DMS 273 (cell line): Measurements from ENCODE around the gene REEP6.
"Not testable (repeated sequence)": the region's sequence is repeated elsewhere in the genome, so short reads cannot be mapped to it uniquely, and the experiment has no call there.

Experiments
- DNase-seq: peaks from one replicate; lab custom pipeline; 2025; ENCODE audit not compliant: unreplicated experiment; lab: John Stamatoyannopoulos, UW

Gene REEP6

DNA sequence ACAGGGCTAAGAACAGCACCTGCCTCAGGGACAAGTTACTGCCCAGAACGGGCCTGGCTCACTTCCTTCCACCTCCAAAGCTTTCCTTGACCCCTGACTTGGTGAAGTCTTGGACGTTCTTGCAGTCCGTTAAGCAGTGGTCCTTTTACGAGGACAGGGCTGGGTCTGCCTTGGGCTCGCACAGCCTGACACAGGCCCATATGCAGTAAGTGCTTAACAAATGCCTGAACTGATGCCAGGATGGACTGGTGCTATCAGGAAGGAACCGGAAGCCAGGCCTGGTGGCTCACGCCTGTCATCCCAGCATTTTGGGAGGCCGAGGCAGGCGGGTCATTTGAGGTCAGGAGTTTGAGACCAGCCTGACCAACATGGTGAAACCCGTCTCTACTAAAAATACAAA lies 31.1 kb downstream of the REEP6 start:
- no peak for DNase-seq

DNA sequence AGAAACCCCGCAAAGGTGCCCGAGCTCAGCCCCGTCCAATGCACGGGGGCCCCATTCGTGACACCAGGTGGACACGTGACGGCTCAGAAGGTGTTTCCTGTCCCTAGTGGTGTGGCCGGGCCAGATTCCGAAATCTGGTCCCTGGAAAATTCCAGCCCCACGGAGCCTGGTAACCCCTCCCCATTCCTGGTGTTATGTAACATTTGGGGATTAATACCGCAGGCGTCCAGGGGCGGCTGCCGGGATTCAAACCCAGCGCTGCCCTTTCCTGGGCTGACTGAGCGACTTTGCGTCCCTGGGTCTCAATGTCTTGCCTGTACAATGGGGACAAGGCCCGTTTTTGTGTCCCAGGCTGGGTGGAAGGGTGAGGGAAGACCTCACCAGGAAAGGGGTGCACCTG lies 31.9 kb downstream of the REEP6 start:
- DNase-seq: no peak

DNA sequence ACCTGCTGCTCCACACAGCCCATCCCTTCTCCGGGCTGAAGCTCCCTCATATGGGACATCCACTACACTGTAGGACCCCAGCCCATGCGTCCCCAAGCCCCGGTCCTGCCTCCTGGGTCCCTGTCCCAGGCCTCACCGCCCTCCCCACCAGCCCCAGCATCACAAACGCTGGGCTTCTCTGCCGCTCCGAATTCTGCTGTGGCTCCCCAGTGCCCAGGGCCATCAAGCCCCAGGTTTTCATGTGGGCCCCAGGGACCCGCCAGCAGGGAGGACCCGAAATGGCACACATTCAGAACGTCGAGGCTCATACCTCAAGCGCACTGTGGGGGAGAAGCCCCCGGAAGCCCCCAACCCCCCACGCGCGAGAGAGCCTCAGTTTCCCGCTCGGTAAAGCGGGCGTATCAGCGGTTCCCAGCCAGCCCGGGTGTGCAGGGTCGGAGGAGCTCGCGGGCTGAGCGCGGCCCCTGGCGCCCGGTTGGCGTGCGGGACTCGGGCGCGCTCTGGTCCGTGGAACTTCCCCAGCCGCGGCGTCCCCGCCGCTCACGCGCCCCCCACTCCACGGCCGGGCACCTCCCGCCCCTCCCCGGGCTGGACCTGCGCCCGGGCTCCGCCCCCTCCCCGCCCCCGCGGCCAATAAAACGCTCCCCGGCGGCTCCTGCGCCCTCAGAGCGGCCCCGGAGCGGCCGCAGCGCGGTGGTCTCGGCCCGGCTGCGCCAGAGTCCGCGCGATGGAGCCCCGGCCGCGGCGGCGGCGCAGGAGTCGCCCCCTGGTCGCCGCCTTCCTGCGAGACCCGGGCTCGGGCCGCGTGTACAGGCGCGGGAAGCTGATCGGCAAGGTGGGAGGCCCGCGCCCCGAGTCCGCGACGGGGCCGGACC lies 32.7 kb downstream of the REEP6 start, which contains the start of gene PLK5:
TSS of gene PLK5 (plus strand) at position 666 of the 875 bp plus-strand sequence. CDS start 2,920 bp downstream, outside the sequence.
- DNase-seq: no peak

DNA sequence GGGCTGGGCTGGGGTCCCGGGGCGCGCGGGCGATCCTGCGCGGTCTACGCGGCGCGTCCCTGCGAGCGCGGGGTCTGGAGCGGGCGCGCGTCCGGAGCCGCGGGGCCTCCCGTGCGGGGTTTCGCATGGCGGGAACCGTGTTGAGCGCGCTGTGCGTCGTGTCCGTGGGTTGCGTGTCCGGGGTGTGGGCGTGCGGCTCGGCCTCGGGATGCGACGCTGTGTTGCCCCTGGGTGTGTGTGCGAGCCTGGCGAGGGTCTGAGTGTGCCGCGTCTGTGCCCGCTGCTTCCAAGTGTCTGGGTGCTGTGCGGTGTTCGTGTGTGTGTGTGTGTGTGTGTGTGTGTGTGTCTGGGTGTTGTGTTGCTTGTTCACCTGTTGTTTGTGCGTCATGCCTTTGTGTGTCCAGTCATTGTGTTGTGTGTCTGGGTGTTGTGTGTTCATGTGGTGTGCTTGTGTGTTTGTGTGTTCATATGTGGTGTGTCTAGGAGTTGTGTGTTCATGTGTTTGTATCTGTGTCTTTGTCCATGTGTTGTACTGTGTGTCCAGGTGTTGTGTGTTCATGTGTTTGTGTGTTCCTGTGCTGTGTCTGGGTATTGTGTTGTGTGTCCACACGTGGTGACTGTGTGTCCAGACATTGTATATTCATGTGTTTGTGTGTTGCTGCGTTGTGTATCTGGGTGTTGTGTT lies 33.4 kb downstream of the REEP6 start:
- DNase-seq: no peak

DNA sequence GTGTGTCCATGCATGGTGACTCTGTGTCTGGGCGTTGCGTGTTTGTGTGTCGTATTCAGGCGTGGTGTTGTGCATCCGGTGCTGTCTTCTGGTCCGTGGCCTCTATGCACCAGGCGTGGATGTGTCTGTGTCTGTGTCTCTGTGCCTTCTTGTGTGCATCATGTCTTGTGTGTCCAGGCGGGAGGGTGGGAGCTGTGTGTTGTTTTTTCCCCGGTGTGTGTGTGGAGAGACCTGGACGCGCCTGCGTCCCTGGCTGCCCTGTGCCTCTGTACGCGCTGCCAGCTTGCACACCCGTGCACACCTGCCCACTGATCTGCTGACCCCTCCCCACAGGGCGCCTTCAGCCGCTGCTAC lies 34.0 kb downstream of the REEP6 start:
- DNase-seq: no peak

DNA sequence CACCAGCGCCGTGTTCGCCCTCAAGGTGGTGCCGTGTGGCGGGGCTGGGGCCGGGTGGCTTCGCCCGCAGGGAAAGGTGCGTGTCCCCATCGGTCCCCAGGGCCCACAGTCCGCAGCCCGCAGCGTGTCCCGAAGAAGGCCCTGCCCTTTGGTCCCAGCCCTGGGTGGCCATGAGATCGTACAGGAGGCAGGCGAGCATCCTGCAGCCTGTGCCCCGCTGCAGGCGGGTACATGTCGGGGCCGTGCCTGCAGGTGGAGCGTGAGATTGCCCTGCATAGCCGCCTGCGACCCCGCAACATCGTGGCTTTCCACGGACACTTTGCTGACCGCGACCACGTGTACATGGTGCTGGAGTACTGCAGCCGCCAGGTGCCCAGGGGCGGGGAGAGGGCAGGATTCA lies 34.4 kb downstream of the REEP6 start:
- DNase-seq: no peak

DNA sequence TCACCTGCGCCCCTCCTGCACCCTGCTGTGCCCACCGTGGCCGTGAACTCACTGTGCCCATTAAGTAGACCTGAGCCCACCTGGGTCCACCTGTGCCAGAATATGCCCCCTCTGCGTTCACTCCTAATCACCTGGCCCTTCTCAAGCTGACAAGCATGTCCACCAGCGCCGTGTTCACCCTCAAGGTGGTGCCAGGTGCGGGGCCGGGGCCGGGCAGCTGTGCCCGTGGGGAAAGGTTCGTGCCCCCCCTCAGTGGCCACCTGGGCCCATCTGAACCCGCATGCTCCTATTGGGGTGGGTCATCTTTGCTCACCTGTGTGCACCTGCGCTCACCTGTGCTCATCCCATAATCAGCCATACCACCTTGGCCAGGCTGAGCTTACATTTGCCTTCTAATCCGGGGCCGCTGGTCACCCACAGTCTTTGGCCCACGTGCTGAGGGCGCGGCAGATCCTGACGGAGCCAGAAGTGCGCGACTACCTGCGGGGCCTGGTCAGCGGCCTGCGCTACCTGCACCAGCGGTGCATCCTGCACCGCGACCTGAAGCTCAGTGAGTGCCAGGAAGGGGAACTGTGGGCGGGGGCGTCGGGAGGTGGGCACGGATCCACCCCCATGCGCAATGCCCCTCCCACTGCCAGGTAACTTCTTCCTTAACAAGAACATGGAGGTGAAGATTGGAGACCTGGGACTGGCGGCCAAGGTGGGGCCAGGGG lies 35.2 kb downstream of the REEP6 start:
- no peak for DNase-seq

DNA sequence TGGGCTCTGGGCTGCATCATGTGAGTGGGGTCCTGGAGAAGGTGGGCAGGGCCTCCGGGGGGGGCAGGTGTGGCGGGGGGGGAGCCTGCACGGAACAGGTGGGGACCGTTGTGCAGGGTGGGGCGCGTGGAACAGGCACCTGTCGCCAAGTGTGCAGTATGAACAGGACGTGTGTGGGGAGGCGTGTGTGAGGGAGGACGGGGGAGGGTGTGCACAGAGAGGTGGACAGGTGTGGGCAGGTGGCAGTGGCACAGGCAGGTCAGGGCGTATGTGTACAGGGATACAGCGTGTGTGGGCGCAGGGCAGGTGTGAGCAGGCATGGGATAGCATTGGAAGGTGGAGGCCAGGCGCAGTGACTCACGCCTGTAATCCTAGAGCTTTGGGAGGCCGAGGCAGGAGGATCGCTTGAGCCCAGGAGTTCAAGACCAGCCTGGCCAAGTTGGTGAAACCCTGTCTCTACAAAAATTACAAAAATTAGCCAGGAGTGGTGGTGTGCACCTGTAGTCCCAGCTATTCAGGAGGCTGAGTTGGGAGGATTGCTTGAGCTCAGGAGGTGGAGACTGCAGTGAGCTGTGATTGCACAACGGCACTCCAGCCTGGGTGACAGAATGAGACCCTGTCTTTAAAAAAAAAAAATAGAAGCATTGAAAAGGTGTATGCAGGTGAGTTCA lies 36.1 kb downstream of the REEP6 start:
- no peak for DNase-seq

DNA sequence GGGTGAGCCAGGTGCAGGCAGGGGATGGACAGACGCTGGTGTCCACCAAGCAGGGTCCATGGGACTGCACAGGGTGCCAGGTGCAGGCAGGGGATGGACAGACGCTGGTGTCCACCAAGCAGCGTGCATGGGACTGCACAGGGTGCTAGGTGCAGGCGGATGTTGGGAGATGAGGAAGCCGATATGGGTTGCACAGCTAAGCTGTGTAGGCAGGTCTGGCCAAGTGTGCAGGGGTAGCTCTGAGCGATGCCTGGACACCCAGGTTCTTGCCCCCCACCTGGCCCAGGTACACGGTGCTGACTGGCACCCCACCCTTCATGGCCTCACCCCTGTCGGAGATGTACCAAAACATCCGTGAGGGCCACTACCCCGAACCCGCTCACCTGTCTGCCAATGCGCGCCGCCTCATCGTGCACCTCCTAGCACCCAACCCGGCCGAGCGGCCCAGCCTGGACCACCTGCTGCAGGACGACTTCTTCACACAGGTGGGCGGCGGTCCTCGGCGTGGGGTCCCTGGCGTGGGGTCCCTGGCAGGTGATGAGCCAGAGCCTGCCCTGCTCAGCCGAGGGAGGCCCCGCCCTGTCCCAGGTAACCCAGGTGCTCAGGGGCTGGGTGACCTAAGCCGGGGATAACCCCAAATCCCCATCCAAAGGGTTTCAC lies 36.8 kb downstream of the REEP6 start:
- no peak for DNase-seq

DNA sequence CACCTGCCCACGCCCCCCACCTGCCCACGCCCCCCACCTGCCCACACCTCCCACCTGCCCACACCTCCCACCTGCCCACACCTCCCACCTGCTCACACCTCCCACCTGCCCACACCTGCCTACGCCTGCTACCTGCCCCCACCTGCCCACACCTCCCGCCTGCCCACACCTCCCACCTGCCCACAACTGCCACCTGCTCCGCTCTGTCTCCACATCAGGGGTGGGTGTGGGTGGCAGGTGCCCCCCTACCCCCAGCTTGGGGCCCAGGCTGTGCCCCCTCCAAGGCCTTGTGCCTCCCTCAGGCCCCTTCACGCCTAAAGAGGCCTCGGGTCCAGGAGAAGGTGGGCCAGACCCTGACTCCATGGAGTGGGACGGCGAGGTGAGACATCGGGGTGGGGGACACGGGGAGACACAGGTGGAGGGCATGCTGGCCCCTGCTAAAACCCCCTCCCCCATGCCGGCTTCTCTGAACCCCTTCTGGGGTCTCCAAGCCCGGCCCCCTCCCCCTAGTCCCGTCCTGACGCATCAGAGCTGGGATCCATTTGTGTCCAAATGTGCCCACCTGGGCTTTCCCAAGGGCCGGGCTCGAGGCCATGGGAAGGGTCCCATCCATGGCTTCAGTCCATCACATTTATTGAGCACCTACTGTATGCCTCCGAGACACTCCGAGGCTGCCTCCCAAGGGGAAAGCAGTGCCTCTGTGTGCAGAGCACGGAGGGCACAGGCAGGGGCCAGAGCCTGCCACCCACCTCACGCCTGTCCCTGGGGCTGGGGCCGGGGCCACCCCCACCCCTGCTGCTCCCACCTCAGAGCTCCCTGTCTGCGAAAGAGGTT lies 37.8 kb downstream of the REEP6 start:
- no peak for DNase-seq

DNA sequence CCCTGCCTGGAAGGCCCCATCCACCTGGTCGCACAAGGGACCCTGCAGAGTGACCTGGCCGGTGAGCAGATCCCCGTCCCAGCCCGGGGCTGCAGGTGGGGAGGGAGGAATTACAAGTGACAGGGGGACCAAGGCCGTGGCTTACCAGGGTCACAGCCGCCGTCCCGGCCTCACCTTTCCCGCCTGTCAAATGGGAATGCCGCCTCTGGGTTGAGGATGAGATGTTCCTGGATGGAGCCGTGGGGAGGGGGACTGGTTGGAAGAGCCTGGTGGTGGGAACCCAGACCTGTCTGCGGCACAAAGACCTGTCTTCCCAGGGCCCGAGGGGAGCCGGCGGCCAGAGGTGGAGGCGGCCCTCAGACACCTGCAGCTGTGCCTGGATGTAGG lies 38.4 kb downstream of the REEP6 start:
- no peak for DNase-seq

DNA sequence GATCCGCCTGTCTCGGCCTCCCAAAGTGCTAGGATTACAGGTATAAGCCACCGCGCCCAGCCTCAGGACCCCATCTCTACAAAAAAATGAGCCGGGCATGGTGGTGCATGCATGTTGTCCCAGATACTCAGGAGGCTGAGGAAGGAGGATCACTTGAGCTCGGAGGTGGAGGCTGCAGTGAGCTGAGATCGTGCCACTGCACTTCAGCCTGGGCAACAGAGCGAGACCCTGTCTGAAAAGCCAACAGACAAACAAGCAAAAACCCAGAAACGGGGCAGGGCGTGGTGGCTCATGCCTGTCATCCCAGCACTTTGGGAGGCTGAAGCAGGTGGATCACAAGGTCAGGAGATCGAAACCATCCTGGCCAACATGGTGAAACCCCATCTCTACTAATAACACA lies 39.9 kb downstream of the REEP6 start:
- not testable (repeated sequence) for DNase-seq

DNA sequence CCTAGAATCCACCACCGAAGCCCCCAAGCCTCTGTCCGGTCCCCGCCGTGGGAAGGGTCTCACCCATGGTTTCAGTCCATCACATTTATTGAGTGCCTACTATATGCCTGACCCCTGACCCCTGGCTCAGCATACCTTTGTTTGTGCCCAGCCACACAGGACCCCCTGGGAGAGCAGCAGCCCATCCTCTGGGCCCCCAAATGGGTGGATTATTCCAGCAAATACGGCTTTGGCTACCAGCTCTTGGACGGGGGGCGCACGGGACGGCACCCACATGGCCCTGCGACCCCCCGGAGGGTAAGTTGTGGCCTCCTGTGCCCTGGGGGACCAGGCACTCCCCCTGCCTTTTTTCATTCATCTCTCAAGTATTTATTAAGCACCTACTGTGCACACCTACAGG lies 40.6 kb downstream of the REEP6 start:
- DNase-seq: no peak

DNA sequence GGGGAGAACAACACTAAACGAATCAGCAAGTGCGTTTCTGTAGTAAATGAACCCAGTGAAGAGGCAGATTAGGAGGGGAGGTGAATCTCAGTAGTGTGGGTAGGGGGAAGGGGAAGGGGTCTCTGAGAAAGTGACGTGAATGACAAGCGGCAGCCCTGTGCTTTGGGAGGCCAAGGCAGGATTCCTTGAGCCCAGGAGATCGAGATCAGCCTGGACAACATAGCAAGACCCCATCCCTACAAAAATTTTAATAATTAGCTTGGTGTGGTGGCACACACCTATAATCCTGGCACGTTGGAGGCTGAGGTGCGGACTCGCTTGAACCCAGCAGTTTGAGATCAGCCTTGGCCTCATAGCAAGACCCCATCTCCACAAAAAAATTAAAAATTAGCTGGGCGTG lies 41.0 kb downstream of the REEP6 start:
- DNase-seq: no peak

DNA sequence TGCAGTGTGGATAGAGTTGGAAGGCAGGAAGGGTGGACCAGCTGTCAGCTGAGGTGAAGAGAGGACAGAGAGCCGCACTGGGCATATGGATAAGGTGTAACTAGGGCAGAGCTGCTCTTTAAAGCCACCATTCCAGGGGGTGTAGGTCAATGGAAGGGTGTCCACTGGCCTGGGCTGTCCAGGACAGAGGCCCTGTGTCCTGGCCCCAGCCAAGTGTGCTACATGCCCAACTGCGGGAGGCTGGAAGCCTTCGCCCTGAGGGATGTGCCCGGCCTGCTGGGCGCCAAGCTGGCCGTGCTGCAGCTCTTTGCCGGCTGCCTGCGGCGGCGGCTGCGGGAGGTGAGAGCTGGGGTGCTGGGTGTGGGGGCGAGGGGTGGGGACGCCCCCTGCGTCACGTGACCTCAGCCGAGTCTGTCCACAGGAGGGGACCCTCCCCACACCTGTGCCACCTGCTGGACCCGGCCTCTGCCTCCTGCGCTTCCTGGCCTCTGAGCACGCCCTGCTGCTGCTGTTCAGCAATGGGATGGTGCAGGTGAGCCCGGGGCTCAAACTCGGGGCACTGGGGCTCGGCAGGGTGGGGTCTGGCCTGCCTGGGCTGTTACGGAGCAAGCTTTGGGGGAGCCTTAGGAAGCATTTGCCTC lies 42.6 kb downstream of the REEP6 start:
- DNase-seq: no peak

DNA sequence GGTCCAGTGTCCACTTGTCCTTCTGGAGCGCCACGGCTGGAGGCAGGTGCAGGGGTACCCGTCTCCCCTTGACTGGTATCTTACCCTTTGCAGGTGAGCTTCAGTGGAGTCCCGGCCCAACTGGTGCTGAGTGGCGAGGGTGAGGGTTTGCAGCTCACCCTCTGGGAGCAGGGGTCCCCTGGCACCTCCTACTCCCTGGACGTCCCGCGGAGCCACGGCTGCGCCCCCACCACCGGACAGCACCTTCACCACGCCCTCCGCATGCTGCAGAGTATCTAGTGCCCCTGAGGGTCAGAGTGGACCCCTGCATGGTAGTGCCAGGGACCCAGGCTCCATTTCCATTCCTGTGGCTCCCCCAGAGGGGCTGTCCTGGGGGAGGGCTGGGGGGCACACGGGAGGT lies 44.0 kb downstream of the REEP6 start:
- DNase-seq: no peak

DNA sequence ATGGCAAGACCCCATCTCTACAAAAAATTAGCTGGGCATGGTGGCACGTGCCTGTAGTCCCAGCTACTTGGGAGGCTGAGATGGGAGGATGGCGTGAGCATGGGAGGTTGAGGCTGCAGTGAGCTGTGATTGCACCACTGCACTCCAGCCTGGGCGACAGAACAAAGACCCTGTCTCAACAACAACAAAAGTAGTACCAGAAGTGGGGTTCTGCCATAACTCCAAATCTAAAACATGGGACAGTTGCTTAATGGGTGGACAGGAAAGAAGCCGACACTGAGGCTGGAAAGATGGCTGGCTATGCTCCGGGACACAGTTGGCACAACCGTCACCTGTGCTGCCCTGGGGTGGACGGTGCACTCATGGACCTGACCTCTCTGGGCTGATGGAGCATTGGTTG lies 44.7 kb downstream of the REEP6 start:
- DNase-seq: not testable (repeated sequence)

DNA sequence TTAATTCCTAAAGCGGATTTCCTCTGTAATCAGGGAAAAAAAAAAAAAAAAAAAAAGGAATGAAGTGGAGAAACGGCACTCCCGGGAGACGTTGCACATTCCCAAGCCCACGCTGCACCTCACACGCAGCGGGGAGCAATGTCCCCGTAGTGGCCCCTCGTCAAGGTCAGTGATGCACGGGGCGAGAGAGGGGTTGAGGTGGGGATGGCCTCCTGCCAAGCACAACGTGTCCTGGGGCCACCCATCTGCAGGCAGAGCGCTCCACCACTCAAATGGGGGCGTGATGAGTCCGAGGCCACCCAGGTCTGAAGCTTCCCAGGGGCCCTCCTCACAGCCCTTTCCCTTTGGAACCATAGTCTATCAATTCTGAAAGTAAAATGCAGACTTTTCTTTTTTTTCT lies 48.0 kb downstream of the REEP6 start:
- DNase-seq: no peak

DNA sequence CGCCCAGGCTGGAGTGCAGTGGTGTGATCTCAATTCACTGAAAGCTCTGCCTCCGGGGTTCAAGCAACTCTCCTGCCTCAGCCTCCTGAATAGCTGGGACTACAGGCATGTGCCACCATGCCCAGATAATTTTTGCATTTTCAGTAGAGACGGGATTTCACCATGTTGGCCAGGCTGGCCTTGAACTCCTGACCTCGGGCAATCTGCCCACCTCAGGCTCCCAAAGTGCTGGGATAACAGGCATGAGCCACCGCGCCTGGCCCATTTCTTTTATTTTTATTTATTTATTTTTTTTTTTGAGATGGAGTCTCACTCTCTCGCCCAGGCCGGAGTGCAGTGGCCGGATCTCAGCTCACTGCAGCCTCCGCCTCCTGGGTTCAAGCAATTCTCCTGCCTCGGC lies 48.8 kb downstream of the REEP6 start:
- not testable (repeated sequence) for DNase-seq
